HUES48 (cell line): Measurements from ENCODE around the gene CACNB1.

Source experiments
- H3K27ac ChIP-seq: one replicate; pipeline ENCODE4 v1.7.0; 2013; ENCODE audit warnings: low read depth, low read length, inconsistent platforms
- H3K27me3 ChIP-seq: 2 replicates; pipeline ENCODE4 v1.6.1; 2013; ENCODE audit warnings: mild to moderate bottlenecking, low read length; ENCODE audit not compliant: control insufficient read depth, insufficient read depth
- H3K36me3 ChIP-seq: 2 replicates; pipeline ENCODE4 v1.6.1; 2013; ENCODE audit warnings: low read length; ENCODE audit not compliant: control insufficient read depth, insufficient read depth
- H3K4me1 ChIP-seq: 2 replicates; pipeline ENCODE4 v1.6.1; 2013; ENCODE audit warnings: mild to moderate bottlenecking, low read length; ENCODE audit not compliant: control insufficient read depth, insufficient read depth
- H3K4me3 ChIP-seq: 2 replicates; pipeline ENCODE4 v1.5.1; 2013; ENCODE audit warnings: mild to moderate bottlenecking, low read depth, low read length
- H3K9ac ChIP-seq: 2 replicates; pipeline ENCODE4 v1.6.1; 2013; ENCODE audit warnings: mild to moderate bottlenecking, low read depth, low read length, moderate library complexity
- H3K9me3 ChIP-seq: 2 replicates; pipeline ENCODE4 v1.6.1; 2013; ENCODE audit warnings: low read length; ENCODE audit not compliant: control insufficient read depth, insufficient read depth

CACNB1 gene

GRCh38 chr17:39161962-39162361 lies 35.5 kb downstream of the CACNB1 start:
- Histone ChIP-seq H3K27me3 (peaks cover 21% of the 10 kb centered on the region), H3K36me3 (no peaks in the 10 kb centered on the region), H3K9ac (no peak overlapping the region), H3K9me3 (no peaks in the 10 kb centered on the region), H3K4me1 (peaks cover 8% of the 10 kb centered on the region; the same call in 1 of the 2 replicates), H3K27ac (no peak overlapping the region), H3K4me3 (no peak overlapping the region)

DNA sequence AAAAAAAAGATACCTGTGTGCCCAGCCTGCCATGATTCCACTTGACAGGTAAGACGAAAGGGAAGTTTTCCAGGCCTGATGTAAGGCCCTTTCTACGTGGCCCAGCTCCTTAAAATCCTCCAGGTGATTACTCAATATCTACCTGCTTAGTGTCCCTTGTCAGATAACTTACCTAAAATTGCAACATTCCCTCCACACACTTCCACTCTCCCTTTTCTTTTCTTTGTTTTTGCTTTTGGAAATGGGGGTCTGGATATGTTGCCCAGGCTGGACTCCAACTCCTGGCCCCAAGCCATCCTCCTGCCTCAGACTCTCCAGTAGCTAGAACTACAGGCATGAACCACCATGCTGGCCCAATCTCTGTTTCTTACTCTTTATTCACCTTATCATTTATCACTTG lies 38.8 kb downstream of the CACNB1 start:
- no peaks in the 10 kb centered on the region for H3K9me3 ChIP-seq
- no peaks in the 10 kb centered on the region for H3K4me1 ChIP-seq
- no peak overlapping the region for H3K4me3 ChIP-seq

GRCh38 chr17:39156491-39156890 lies 41.0 kb downstream of the CACNB1 start:
- H3K9ac ChIP-seq, result no peak overlapping the region
- H3K9me3 ChIP-seq, result no peaks in the 10 kb centered on the region
- no peaks in the 10 kb centered on the region for H3K36me3 ChIP-seq
- no peak overlapping the region for H3K27ac ChIP-seq
- H3K4me3 ChIP-seq, result no peak overlapping the region
- peaks cover 10% of the 10 kb centered on the region for H3K27me3 ChIP-seq
- H3K4me1 ChIP-seq, result peaks cover 3% of the 10 kb centered on the region; the same call in 1 of the 2 replicates

More for the DNA sequence above, 38.8 kb downstream of the CACNB1 start:
- Histone ChIP-seq H3K36me3 (no peaks in the 10 kb centered on the region), H3K27ac (no peak overlapping the region), H3K27me3 (no peaks in the 10 kb centered on the region), H3K9ac (no peak overlapping the region)

- H3K9me3 ChIP-seq, result no peaks in the 10 kb centered on the region
Observed at GRCh38 chr17:39155654-39156053, 41.8 kb downstream of the CACNB1 start.

GRCh38 chr17:39153599-39154051 lies 43.8 kb downstream of the CACNB1 start:
- Histone ChIP-seq H3K9ac (peak overlapping the region; percentile 56), H3K36me3 (no peaks in the 10 kb centered on the region), H3K4me1 (peaks cover 3% of the 10 kb centered on the region; the same call in 1 of the 2 replicates), H3K27ac (peak overlapping the region; percentile 40), H3K9me3 (no peaks in the 10 kb centered on the region), H3K27me3 (peaks cover 36% of the 10 kb centered on the region), H3K4me3 (peak overlapping the region; percentile 98)

More at GRCh38 chr17:39155654-39156053, 41.8 kb downstream of the CACNB1 start:
- Histone ChIP-seq H3K9ac (no peak overlapping the region), H3K4me3 (no peak overlapping the region), H3K4me1 (peaks cover 3% of the 10 kb centered on the region; the same call in 1 of the 2 replicates), H3K27me3 (peaks cover 17% of the 10 kb centered on the region), H3K27ac (no peak overlapping the region), H3K36me3 (no peaks in the 10 kb centered on the region)

DNA sequence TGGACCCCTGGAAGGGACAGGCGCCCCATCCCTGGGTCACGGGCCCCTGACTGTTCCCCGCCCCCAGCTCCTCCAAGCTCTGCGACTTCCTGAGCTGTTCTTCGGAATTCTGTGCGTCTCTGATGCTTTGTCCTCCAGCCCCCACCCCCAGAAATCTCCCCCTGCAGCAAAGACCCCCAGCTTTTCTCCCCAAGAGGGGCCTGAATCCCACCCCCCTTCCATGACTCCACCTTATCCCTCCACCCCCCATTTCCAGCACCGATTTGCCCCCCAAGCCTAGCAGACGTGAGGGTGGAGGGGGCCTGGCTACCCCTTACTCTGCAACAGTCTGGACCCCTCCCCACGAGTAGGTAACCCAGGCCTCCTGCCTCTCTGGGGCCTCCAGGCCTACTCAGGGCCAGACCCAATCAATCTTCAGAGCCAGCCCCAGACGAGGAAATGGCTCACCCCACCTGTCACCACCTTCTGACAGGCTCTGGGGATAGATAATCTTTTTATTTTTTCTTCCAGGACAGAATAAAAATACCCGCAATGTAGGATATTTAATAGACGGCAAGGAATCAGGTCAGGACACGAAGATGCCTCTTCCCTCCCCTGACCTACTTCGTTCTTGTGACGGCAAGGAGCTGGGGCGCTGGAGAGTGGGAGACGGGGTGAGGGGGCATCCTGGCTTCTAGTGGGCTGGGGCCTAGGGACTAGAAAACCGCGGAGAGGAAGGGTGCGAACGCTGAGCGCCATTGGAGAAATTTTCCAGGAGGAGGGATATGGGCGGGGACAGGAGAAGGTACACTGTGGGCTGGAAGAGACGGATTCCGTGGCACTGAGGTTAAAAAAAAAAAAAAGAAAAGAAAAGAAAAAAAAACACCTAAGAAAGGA lies 45.3 kb downstream of the CACNB1 start:
- H3K27me3 ChIP-seq, result peaks cover 36% of the 10 kb centered on the region
- peak overlapping the region; percentile 98 for H3K4me3 ChIP-seq
- no peaks in the 10 kb centered on the region for H3K36me3 ChIP-seq
- H3K27ac ChIP-seq, result no peak overlapping the region
- no peak overlapping the region for H3K9ac ChIP-seq
- peaks cover 3% of the 10 kb centered on the region; the same call in 1 of the 2 replicates for H3K4me1 ChIP-seq
- H3K9me3 ChIP-seq, result no peaks in the 10 kb centered on the region

GRCh38 chr17:39151150-39151942 lies 46.1 kb downstream of the CACNB1 start, which contains the start of gene PLXDC1:
Gene PLXDC1 (minus strand): TSS chr17:39151637. CDS start chr17:39151437, 200 bp downstream.
- Histone ChIP-seq H3K9me3 (no peaks in the 10 kb centered on the region), H3K27ac (no peak within 1 kb of the TSS), H3K4me1 (peaks cover 3% of the 10 kb centered on the region; the same call in 1 of the 2 replicates), H3K9ac (no peak within 1 kb of the TSS), H3K36me3 (no peaks in the 10 kb centered on the region), H3K27me3 (peaks cover 36% of the 10 kb centered on the region), H3K4me3 (peak within 1 kb of the TSS; percentile 98)

GRCh38 chr17:39150795-39151149 lies 46.7 kb downstream of the CACNB1 start:
- Histone ChIP-seq H3K4me3 (peak overlapping the region; percentile 58), H3K27ac (no peak overlapping the region), H3K27me3 (peaks cover 36% of the 10 kb centered on the region), H3K4me1 (peaks cover 3% of the 10 kb centered on the region; the same call in 1 of the 2 replicates), H3K9ac (no peak overlapping the region), H3K36me3 (no peaks in the 10 kb centered on the region), H3K9me3 (no peaks in the 10 kb centered on the region)

DNA sequence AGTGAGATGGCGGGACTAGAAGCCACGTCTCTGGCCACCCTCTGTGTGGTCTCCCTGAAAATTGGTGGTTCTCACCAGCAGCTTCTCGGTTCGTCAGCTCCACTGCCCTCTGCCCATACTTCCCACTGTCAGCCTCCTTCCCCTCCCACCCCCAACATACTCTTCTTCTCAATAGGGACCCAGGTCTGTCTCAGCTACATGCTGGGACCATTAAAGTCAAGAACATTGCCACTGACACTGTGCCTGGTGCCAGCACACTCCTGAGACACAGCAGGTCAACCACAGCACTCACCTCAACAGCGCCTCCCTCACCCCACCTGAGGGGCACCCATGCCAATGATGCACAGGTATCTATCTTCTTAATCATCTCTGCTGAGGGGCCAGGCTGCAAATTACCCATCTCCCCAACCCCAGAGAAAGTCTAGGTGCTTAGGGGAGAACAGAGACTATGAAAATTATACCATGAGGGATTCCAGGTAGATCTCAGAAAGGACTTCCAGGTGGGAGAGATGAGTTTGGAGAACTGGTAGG lies 47.3 kb downstream of the CACNB1 start:
- Histone ChIP-seq H3K27me3 (peaks cover 36% of the 10 kb centered on the region), H3K4me3 (no peak overlapping the region), H3K36me3 (no peaks in the 10 kb centered on the region), H3K4me1 (peaks cover 3% of the 10 kb centered on the region; the same call in 1 of the 2 replicates), H3K9ac (no peak overlapping the region), H3K9me3 (no peaks in the 10 kb centered on the region), H3K27ac (no peak overlapping the region)

GRCh38 chr17:39147221-39148185 lies 50.0 kb downstream of the CACNB1 start:
- H3K27me3 ChIP-seq, result peaks cover 36% of the 10 kb centered on the region

More at GRCh38 chr17:39147221-39148185, 50.0 kb downstream of the CACNB1 start:
- Histone ChIP-seq H3K27ac (no peak overlapping the region), H3K9ac (no peak overlapping the region), H3K9me3 (no peaks in the 10 kb centered on the region), H3K36me3 (no peaks in the 10 kb centered on the region), H3K4me1 (peaks cover 3% of the 10 kb centered on the region; the same call in 1 of the 2 replicates), H3K4me3 (no peak overlapping the region)
